Activated naive CD8-positive, alpha-beta T cell treated with anti-CD3 and anti-CD28 coated beads for 36 hours (primary cell): ENCODE data around the gene PI16. TPM values are rescaled to one million over a fixed set of nuclear protein-coding genes. Genes with fewer than 3 reads are reported as not detected.

Experiments used
- DNase-seq: peaks from one replicate; pipeline ENCODE4 v3.0.0; 2021
- H3K27ac Mint-ChIP-seq: one replicate; pipeline ENCODE4 v1.8.0; 2022; ENCODE audit warnings: mild to moderate bottlenecking, moderate library complexity, mixed read lengths
- H3K27me3 Mint-ChIP-seq: one replicate; pipeline ENCODE4 v1.8.0; 2022; ENCODE audit warnings: mild to moderate bottlenecking, mixed read lengths
- H3K36me3 Mint-ChIP-seq: one replicate; pipeline ENCODE4 v1.8.0; 2021; ENCODE audit warnings: mild to moderate bottlenecking, mixed read lengths
- H3K4me1 Mint-ChIP-seq: one replicate; pipeline ENCODE4 v1.8.0; 2021; ENCODE audit warnings: mixed read lengths
- H3K4me3 Mint-ChIP-seq: one replicate; pipeline ENCODE4 v1.8.0; 2022; ENCODE audit warnings: mild to moderate bottlenecking, moderate library complexity, mixed read lengths
- H3K9me3 Mint-ChIP-seq: one replicate; pipeline ENCODE4 v1.8.0; 2022; ENCODE audit warnings: mixed read lengths
- total RNA-seq, 2 experiments: library from RNA; stranded (reverse); gene quantifications; one replicate each; pipeline ENCODE4 v1.2.3, GENCODE V29; 2021

Gene PI16, protein sequence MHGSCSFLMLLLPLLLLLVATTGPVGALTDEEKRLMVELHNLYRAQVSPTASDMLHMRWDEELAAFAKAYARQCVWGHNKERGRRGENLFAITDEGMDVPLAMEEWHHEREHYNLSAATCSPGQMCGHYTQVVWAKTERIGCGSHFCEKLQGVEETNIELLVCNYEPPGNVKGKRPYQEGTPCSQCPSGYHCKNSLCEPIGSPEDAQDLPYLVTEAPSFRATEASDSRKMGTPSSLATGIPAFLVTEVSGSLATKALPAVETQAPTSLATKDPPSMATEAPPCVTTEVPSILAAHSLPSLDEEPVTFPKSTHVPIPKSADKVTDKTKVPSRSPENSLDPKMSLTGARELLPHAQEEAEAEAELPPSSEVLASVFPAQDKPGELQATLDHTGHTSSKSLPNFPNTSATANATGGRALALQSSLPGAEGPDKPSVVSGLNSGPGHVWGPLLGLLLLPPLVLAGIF
- total RNA-seq: under 1 TPM; 0.18 to 0.39 TPM

DNA sequence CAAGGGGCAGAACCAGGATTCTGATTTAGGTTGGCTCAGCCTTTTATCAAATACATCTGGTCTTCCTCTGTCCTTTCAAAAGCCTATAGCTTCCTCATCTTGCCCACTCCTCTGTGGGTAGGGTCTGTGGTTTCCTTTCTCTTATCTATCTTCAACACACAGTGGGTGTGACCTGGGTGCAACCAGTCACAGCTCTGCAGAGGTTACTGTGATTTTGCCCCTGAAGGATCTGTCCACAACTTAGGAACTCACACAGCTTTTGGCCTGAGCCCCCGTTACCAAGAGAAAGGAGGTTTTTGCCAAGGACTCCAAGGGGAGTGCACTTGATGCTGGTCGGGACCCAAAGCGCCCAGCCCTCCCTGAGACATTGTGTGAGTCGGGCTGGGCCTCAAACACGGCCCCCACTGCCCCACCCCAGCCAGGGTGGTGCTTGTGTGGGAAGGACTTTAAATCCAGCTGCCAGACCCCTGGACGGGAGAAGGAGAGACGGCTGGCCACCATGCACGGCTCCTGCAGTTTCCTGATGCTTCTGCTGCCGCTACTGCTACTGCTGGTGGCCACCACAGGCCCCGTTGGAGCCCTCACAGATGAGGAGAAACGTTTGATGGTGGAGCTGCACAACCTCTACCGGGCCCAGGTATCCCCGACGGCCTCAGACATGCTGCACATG is at the start of gene PI16:
Gene PI16 (plus strand): TSS at position 477 of the 670 bp plus-strand sequence. CDS start 23 bp downstream, at position 500.
- no peaks in the 10 kb centered on the region for H3K27me3 Mint-ChIP-seq
- no peaks in the 10 kb centered on the region for H3K36me3 Mint-ChIP-seq
- no peak for DNase-seq
- peaks cover 30% of the 10 kb centered on the region for H3K4me1 Mint-ChIP-seq
- H3K9me3 Mint-ChIP-seq: no peaks in the 10 kb centered on the region
- H3K27ac Mint-ChIP-seq: peak within 1 kb of the TSS; percentile 14
- H3K4me3 Mint-ChIP-seq: no peak within 1 kb of the TSS

DNA sequence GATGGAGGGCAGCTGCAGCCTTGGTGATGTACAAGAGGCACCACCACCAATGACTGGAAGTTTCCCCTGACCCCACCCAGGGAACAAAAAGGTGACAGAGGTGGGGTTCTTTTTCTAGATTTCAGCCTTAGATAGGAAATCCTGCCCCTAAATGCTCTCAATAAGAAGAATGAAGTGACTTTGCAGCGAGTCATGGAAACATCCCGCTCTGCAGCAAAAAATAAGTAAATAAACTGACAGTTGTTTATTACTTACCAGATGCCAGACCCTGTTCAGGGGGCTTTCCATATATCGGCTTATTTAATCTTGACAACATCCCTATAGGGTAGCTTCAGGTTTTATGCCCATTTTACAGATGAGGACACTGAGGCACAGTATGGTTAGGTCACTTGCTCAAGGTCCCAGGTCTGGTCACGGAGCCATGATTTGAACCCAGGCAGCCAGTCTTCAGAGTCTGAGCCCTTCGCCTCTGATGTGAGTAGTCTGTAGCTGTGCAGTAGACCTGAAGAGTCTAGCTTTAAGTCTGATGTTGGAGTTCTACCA is 49.6 kb upstream of the PI16 start:
- peaks cover 12% of the 10 kb centered on the region for H3K36me3 Mint-ChIP-seq

DNA sequence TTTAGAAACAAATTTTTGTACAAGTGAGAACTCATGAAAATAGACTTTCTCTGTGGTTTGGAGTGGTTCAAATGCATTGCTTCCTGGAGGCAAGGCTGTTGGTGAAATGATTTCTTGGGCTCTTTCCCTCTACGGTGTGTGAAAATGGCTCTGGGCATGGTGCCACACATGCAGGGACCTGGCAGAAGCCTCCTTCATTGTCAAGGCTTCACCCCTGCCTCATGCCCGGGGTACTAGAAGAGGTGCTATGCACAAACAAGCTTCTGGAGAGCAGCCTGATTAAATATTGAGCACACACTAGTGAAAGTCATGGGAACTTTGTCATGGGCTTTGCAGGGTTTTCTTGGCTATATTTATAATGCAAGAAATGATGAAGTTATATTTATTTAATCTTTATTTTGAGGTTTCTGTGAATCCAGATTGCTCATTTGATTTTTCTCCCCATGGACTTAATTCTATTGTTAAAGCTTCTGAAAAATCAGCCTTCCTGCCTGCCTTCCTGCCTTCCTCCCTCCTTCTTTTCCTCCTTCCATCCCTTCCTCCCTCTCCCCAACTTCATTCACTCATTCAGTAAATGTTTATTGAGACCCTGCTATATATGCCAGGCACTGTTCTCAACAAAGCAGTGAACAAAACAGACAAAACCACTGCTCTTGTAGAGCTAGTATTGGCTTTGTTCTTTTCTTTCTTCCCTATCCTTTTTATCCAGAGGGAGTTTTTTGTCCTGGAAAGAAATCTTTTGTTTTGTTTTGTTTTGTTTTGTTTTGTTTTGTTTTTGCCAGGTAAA is 47.8 kb upstream of the PI16 start:
- Mint-ChIP-seq H3K4me1 (peaks cover 12% of the 10 kb centered on the region), H3K4me3 (no peak overlapping the region), H3K36me3 (peaks cover 10% of the 10 kb centered on the region), H3K27me3 (no peaks in the 10 kb centered on the region), H3K9me3 (no peaks in the 10 kb centered on the region), H3K27ac (no peak overlapping the region)
- DNase-seq: no peak

More for the DNA sequence above, 49.6 kb upstream of the PI16 start:
- Mint-ChIP-seq H3K27me3 (no peaks in the 10 kb centered on the region), H3K4me1 (peaks cover 7% of the 10 kb centered on the region), H3K9me3 (no peaks in the 10 kb centered on the region), H3K27ac (no peak overlapping the region), H3K4me3 (no peak overlapping the region)
- DNase-seq: no peak

DNA sequence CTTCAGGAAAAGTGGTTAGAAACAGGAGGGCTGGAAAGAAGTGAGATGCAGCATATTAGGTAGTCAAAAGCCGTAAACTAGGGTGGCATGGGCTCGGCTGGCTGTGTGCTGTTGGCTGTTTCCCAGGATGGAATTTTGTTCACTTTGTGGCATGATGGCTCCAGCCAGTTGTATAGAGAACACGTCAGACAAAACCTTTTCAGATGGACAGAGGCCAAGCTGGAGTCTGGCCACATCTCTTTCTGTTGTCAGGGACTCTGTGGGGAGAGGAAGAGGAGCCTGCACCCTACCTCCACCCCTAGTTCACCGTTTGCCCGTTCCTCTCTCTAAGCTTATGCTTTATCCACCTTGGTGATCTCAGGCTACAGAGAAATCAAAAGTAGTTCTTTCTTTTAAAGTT is 46.8 kb upstream of the PI16 start:
- Mint-ChIP-seq H3K9me3 (no peaks in the 10 kb centered on the region), H3K27me3 (no peaks in the 10 kb centered on the region), H3K36me3 (peaks cover 10% of the 10 kb centered on the region), H3K27ac (no peak overlapping the region), H3K4me1 (peaks cover 22% of the 10 kb centered on the region), H3K4me3 (no peak overlapping the region)
- DNase-seq: no peak

DNA sequence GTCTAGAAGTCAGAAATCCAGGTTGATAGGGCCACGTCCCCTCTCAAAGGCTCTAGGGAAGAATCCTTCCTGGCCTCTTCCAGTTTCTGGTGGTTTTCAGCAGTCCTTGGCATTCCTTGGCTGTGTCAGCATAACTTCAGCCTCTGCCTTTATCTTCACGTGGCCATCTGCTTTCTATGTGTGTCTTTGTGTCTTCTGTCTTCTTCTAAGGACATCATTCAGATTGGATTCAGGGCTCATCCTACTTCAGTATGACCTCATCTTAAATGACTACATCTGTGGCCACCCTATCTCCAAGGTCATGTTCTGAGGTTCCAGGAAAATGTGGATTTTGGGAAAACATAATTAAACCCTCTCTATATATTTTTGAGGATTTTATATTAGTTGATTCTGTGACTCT is 45.8 kb upstream of the PI16 start:
- no peaks in the 10 kb centered on the region for H3K9me3 Mint-ChIP-seq
- no peak overlapping the region for H3K27ac Mint-ChIP-seq
- no peak overlapping the region for H3K4me3 Mint-ChIP-seq
- H3K36me3 Mint-ChIP-seq: peaks cover 11% of the 10 kb centered on the region
- peaks cover 32% of the 10 kb centered on the region for H3K4me1 Mint-ChIP-seq
- no peaks in the 10 kb centered on the region for H3K27me3 Mint-ChIP-seq
- no peak for DNase-seq

GRCh38 chr6:36912030-36912454 is 42.5 kb upstream of the PI16 start:
- Mint-ChIP-seq H3K27me3 (no peaks in the 10 kb centered on the region), H3K27ac (peak overlapping the region; percentile 85), H3K4me3 (peak overlapping the region; percentile 67), H3K4me1 (peaks cover 43% of the 10 kb centered on the region), H3K9me3 (no peaks in the 10 kb centered on the region), H3K36me3 (peaks cover 13% of the 10 kb centered on the region)
- peak; percentile 16 for DNase-seq

DNA sequence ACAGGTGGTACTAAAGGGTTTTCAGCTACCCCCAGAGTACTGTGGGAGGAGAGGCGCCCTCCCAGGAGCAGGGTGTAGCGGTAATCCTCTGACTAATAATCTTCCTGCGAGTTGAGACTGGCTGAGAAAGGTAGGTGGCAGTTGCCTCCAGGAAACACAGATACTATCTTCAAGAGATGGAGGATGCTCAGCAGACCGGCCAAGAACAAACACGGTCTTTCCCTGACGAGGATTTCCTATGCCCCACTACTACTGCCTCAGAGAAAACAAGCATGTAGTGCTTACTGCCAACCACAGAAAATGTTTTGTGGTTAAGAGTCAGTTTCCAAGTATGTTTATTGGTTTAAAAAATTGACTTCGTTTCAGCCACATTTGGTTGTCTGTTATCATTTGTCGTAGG is 42.0 kb upstream of the PI16 start:
- Mint-ChIP-seq H3K9me3 (no peaks in the 10 kb centered on the region), H3K4me3 (peak overlapping the region; percentile 67), H3K27me3 (no peaks in the 10 kb centered on the region), H3K4me1 (peaks cover 43% of the 10 kb centered on the region), H3K36me3 (peaks cover 13% of the 10 kb centered on the region), H3K27ac (peak overlapping the region; percentile 85)
- peak; percentile 66 for DNase-seq

GRCh38 chr6:36913082-36913481 is 41.5 kb upstream of the PI16 start:
- peaks cover 13% of the 10 kb centered on the region for H3K36me3 Mint-ChIP-seq
- peaks cover 43% of the 10 kb centered on the region for H3K4me1 Mint-ChIP-seq
- H3K9me3 Mint-ChIP-seq: no peaks in the 10 kb centered on the region
- peak overlapping the region; percentile 27 for H3K4me3 Mint-ChIP-seq
- H3K27me3 Mint-ChIP-seq: no peaks in the 10 kb centered on the region
- DNase-seq: no peak
- peak overlapping the region; percentile 85 for H3K27ac Mint-ChIP-seq

DNA sequence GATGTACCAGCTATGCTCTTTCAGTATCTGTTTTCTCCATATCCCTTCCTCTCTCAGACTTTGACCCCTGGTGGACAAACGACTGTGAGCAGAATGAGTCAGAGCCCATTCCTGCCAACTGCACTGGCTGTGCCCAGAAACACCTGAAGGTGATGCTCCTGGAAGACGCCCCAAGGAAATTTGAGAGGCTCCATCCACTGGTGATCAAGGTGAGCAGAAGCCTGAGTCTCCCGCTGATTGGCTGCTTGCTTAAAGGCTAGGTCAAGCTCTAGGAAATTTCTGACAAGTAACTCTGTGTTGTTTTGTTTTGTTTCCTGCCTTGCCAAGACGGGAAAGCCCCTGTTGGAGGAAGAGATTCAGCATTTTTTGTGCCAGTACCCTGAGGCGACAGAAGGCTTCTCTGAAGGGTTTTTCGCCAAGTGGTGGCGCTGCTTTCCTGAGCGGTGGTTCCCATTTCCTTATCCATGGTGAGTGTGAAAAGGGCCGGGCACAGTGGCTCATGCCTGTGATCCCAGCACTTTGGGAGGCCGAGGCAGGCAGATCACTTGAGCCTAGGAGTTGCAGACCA is 40.2 kb upstream of the PI16 start:
- Mint-ChIP-seq H3K27me3 (no peaks in the 10 kb centered on the region), H3K9me3 (no peaks in the 10 kb centered on the region), H3K27ac (peak overlapping the region; percentile 67), H3K4me1 (peaks cover 39% of the 10 kb centered on the region), H3K36me3 (peaks cover 11% of the 10 kb centered on the region), H3K4me3 (no peak overlapping the region)
- DNase-seq: no peak

DNA sequence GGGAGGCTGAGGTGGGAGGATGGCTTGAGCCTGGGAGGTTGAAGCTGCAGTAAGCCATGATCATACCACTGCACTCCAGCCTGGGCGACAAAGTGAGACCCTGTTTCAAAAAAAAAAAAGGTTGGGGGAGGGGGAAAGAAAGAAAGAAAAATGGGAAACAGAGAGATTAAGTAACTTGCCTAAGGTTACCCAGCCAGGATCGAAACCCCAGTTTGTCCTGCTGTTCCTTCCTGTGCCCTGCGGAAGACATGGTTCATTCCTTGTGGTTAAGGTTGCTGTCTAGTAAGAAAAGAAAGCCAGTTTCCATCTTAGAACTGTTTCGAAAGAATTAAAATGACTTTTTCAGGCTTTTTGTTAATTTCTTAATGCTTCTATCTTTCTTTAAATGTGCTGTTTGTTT is 38.9 kb upstream of the PI16 start:
- H3K27me3 Mint-ChIP-seq: no peaks in the 10 kb centered on the region
- H3K27ac Mint-ChIP-seq: no peak overlapping the region
- no peak for DNase-seq
- no peaks in the 10 kb centered on the region for H3K9me3 Mint-ChIP-seq
- H3K4me3 Mint-ChIP-seq: no peak overlapping the region
- peaks cover 37% of the 10 kb centered on the region for H3K4me1 Mint-ChIP-seq
- H3K36me3 Mint-ChIP-seq: peaks cover 13% of the 10 kb centered on the region

DNA sequence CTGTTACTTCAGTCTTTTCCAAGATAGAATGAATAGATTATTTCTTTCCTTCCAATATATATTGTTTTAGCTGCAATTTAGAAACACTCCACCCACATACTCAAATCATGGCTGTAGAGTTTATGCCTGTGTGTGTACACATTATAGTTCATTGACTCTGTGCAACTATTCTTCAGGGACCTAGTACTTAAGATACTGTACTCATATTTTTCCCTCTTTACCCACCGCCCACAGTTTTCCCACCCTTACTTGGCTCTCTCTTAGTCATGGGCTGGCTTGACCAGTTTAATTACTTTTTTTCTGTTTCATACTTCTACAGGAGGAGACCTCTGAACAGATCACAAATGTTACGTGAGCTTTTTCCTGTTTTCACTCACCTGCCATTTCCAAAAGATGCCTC is 38.4 kb upstream of the PI16 start:
- Mint-ChIP-seq H3K4me1 (peaks cover 35% of the 10 kb centered on the region), H3K4me3 (no peak overlapping the region), H3K27ac (no peak overlapping the region), H3K9me3 (no peaks in the 10 kb centered on the region), H3K36me3 (peaks cover 13% of the 10 kb centered on the region), H3K27me3 (no peaks in the 10 kb centered on the region)
- no peak for DNase-seq

- no peaks in the 10 kb centered on the region for H3K9me3 Mint-ChIP-seq
- DNase-seq: no peak
- H3K4me1 Mint-ChIP-seq: peaks cover 23% of the 10 kb centered on the region
- H3K27ac Mint-ChIP-seq: no peak overlapping the region
- peaks cover 10% of the 10 kb centered on the region for H3K36me3 Mint-ChIP-seq
- H3K4me3 Mint-ChIP-seq: no peak overlapping the region
- no peaks in the 10 kb centered on the region for H3K27me3 Mint-ChIP-seq
Observed at GRCh38 chr6:36917541-36918193, 36.9 kb upstream of the PI16 start.

GRCh38 chr6:36920049-36920448 is 34.5 kb upstream of the PI16 start:
- Mint-ChIP-seq H3K27ac (no peak overlapping the region), H3K4me3 (no peak overlapping the region), H3K4me1 (peaks cover 7% of the 10 kb centered on the region), H3K27me3 (no peaks in the 10 kb centered on the region), H3K9me3 (no peaks in the 10 kb centered on the region), H3K36me3 (peaks cover 2% of the 10 kb centered on the region)
- no peak for DNase-seq

DNA sequence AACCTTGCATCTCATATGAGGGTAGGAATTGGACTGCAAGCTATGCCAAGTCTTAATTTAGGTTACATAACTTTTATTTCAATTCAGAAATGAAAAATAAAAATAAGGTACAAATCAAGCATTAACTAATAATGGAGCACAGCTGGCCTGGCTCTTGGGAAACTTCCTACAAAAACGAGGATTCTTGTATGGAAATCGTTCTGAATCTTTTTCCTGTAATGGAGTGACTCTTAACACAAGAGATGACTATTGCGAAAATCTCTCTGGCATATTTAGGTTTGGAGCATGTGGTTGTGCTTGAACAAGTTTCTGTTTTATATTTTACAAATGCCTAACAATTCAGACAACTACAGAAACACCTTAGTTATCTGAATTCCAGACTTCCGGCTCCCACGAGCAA is 34.0 kb upstream of the PI16 start:
- H3K9me3 Mint-ChIP-seq: no peaks in the 10 kb centered on the region
- H3K27me3 Mint-ChIP-seq: no peaks in the 10 kb centered on the region
- H3K27ac Mint-ChIP-seq: no peak overlapping the region
- peaks cover 7% of the 10 kb centered on the region for H3K4me1 Mint-ChIP-seq
- no peak for DNase-seq
- H3K36me3 Mint-ChIP-seq: peaks cover 5% of the 10 kb centered on the region
- no peak overlapping the region for H3K4me3 Mint-ChIP-seq
